Lung (tissue), 12 donors: Measurements from ENCODE around the gene SVIL. TPM values are rescaled to one million over a fixed set of nuclear protein-coding genes. Genes with fewer than 3 reads are reported as not detected.

Experiments
- ATAC-seq: fragments of 200-7000 bp; cut with Tn5 transposase; one replicate; pipeline ENCODE4 v1.9.1; 2020; ENCODE audit warnings: moderate number of reproducible peaks; ENCODE audit not compliant: insufficient read depth, low FRiP score
- DNase-seq, 3 donors: peaks; one replicate each; pipeline ENCODE4 v3.0.0-alpha.2; 2013 to 2017
- H3K27ac ChIP-seq, 2 donors: one replicate each; pipeline ENCODE4 v1.5.1; 2013; ENCODE audit warnings: mild to moderate bottlenecking in 2 of 2, moderate library complexity in 2 of 2, control low read depth in 1 of 2, inconsistent platforms in 1 of 2, low read depth in 1 of 2, low read length in 1 of 2
- H3K27me3 ChIP-seq, 3 donors: one replicate each; pipeline ENCODE4 v1.5.1; 2013; ENCODE audit warnings: low read length in 2 of 3; ENCODE audit not compliant: control insufficient read depth in 3 of 3, insufficient read depth in 3 of 3
- H3K36me3 ChIP-seq, 4 donors: one replicate each; pipeline ENCODE4 v1.5.1; 2013; ENCODE audit warnings: low read length in 4 of 4, mild to moderate bottlenecking in 1 of 4, moderate library complexity in 1 of 4; ENCODE audit not compliant: control insufficient read depth in 4 of 4, insufficient read depth in 4 of 4
- H3K4me1 ChIP-seq, 5 donors: one replicate each; pipeline ENCODE4 v1.5.1; 2013; ENCODE audit warnings: low read length in 5 of 5, mild to moderate bottlenecking in 2 of 5, moderate library complexity in 1 of 5; ENCODE audit not compliant: control insufficient read depth in 5 of 5, insufficient read depth in 5 of 5
- H3K4me3 ChIP-seq: one replicate; pipeline ENCODE4 v1.5.1; 2013; ENCODE audit warnings: mild to moderate bottlenecking, control low read depth, moderate library complexity
- H3K9ac ChIP-seq, 2 donors: one replicate each; pipeline ENCODE4 v1.5.1; 2013; ENCODE audit warnings: low read length in 2 of 2, control low read depth in 1 of 2; ENCODE audit not compliant: insufficient read depth in 1 of 2
- H3K9me3 ChIP-seq, 4 donors: one replicate each; pipeline ENCODE4 v1.5.1; 2013; ENCODE audit warnings: low read length in 3 of 4, mild to moderate bottlenecking in 1 of 4, moderate library complexity in 1 of 4; ENCODE audit not compliant: control insufficient read depth in 4 of 4, insufficient read depth in 3 of 4
- CTCF ChIP-seq: IDR thresholded peaks from 2 replicates; pipeline ENCODE4 v1.5.1; 2012; ENCODE audit warnings: mild to moderate bottlenecking; ENCODE audit errors: control extremely low read depth, extremely low read depth
- WGBS, 2 donors: extraction: QIAGEN DNeasy Blood & Tissue Kit; methylation state at CpG; one replicate each; pipeline ENCODE4 v1.1.7; 2013; 5-methylcytosine and 5-hydroxymethylcytosine counted together
- polyA plus RNA-seq, 2 donors: library from polyadenylated mRNA; stranded (reverse); fragments of 200-250 nt; gene quantifications; one replicate each; pipeline ENCODE4 v1.2.1, GENCODE V29; 2013
- total RNA-seq, 2 donors: library from RNA; depleted of rRNA in 1 of 2; stranded (reverse); fragments of >200 nt in 1 of 2; gene quantifications; one replicate each; pipeline ENCODE4 v1.2.1, GENCODE V29; 2014 to 2021
- donor health status: control.
- donor health status: control.
- donor health status: Bipolar disorder and iron deficiency.
- donor health status: healthy.
- donor health status: DM: yes; HTN: yes; CAD: no.

SVIL gene
- total and polyA plus RNA-seq, 4 donors: 13.6 to 117 (median 44.0) TPM

DNA sequence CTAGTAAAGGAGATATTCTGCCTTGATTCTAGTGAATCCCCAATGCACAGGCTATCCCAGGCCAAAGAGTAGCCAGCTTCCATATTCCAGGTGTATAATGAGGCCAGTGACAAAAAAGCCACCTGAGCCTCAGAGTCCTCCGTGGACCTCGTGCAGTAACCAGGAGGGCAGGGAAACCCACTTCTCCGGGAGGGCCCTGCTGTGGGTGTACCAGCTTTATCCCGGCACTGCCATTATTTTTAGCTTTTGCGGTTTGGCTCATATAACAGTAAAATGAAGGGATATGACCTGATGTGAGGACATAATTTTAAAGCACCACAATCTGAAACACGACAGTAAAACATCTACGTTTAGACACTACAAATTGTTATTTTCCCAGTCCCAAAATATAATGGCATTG is 109.0 kb downstream of the SVIL start:
- H3K27ac ChIP-seq: peak overlapping the region in 1 of 2 donors; percentile 83
- H3K36me3 ChIP-seq: peaks cover 0 to 25% (median 14%) of the 10 kb centered on the region in 4 donors
- no peak overlapping the region for H3K9ac ChIP-seq
- H3K4me1 ChIP-seq: peaks cover 0 to 10% (median 8%) of the 10 kb centered on the region in 5 donors
- 96% methylated on average over 7 of the region's 7 CpGs for WGBS, 2 donors
- H3K9me3 ChIP-seq: no peaks in the 10 kb centered on the region
- no peak for ATAC-seq
- no peaks in the 10 kb centered on the region for H3K27me3 ChIP-seq
- no peak overlapping the region for H3K4me3 ChIP-seq
- TF ChIP-seq CTCF: no peak
- no peak for DNase-seq

GRCh38 chr10:29524720-29525119 is 110.1 kb downstream of the SVIL start:
- ATAC-seq: no peak
- TF ChIP-seq CTCF: no peak
- Histone ChIP-seq H3K4me3 (no peak overlapping the region), H3K9ac (no peak overlapping the region), H3K4me1 (peaks cover 0 to 10% (median 8%) of the 10 kb centered on the region in 5 donors), H3K36me3 (peaks cover 0 to 29% (median 12%) of the 10 kb centered on the region in 4 donors), H3K27me3 (no peaks in the 10 kb centered on the region), H3K27ac (no peak overlapping the region), H3K9me3 (no peaks in the 10 kb centered on the region)
- no peak for DNase-seq
- WGBS, 2 donors: 87 to 91% methylated on average over 9 of the region's 9 CpGs

DNA sequence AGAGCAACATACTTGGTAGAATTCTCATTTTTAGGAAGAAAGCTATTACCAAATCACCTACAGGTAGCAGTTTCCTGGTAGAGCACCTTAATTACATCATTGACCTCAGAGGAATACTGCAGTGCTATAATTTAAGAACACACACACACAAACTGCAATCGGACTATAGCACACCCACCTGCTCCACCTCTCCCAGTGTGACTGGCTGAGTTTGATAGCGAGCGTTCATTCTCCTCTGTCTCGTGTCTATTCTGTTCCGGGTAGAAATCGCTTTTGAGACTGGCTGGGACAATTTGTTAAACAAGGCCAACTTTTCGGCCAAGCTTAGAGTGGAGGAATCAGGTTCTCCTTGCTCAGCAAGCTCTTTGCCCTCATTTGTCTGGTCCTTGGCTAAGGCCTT is 110.5 kb downstream of the SVIL start:
- WGBS, 2 donors: 90 to 95% methylated on average over 7 of the region's 7 CpGs
- Histone ChIP-seq H3K4me1 (peaks cover 0 to 10% (median 8%) of the 10 kb centered on the region in 5 donors), H3K27ac (no peak overlapping the region), H3K9me3 (no peaks in the 10 kb centered on the region), H3K9ac (no peak overlapping the region), H3K27me3 (no peaks in the 10 kb centered on the region), H3K4me3 (no peak overlapping the region), H3K36me3 (peaks cover 0 to 29% (median 11%) of the 10 kb centered on the region in 4 donors)
- ATAC-seq (no peak), DNase-seq (no peak)
- TF ChIP-seq CTCF: no peak

- Histone ChIP-seq H3K4me1 (peaks cover 0 to 10% (median 8%) of the 10 kb centered on the region in 5 donors), H3K36me3 (peaks cover 0 to 35% (median 11%) of the 10 kb centered on the region in 4 donors), H3K4me3 (no peak overlapping the region), H3K27me3 (no peaks in the 10 kb centered on the region), H3K9me3 (no peaks in the 10 kb centered on the region), H3K9ac (peak overlapping the region in 1 of 2 donors; percentile 73), H3K27ac (no peak overlapping the region)
- ATAC-seq (no peak), DNase-seq (no peak)
- TF ChIP-seq CTCF: no peak
- 78 to 80% methylated on average over 4 of the region's 4 CpGs for WGBS, 2 donors
Observed at GRCh38 chr10:29522918-29523317, 111.9 kb downstream of the SVIL start.
